SK-N-MC (cell line): ENCODE measurements around the gene SLC39A2.

Source experiments
- EZH2 ChIP-seq: fragments of 200-600 bp; sonication (generic); IDR thresholded peaks from one replicate; pipeline ENCODE4 v1.6.1; 2017; ENCODE audit warnings: antibody characterized with exemption
- POLR2AphosphoS5 ChIP-seq: IDR thresholded peaks from 2 replicates; pipeline ENCODE4 v1.6.1; 2012; ENCODE audit warnings: mild to moderate bottlenecking, low read depth, low read length, borderline replicate concordance

DNA sequence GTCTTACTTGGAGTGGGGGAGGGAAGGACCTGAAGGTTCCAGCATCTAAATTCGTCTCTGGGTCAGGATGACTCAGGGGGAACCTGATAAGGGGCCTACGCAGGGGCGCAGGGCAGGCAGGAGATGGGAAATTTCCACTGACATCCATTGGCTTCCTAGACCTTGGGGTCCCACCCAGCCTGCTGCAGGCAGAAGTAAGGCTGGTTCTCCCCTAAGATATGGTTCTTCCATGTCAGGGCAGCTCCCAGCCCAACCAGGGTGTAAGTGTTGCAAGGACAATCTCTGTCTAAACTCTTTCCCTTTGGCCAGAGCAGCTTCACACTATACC, 27.9 kb downstream of the SLC39A2 start:
- TF ChIP-seq EZH2 (no peak), POLR2AphosphoS5 (no peak)
